Panc1 (cell line): ENCODE data around the gene SLC49A3. TPM values are rescaled to one million over a fixed set of nuclear protein-coding genes. Genes with fewer than 3 reads are reported as not detected.
A peak's percentile ranks its signal among the peaks of the same experiment; 100 is the strongest.

Source experiments
- ATAC-seq: fragments of 200-7000 bp; cut with Tn5 transposase; 2 replicates; pipeline ENCODE4 v1.9.1; 2020; ENCODE audit warnings: mild to moderate bottlenecking, moderate library complexity
- BruUV-seq: library from RNA; stranded (reverse); fragments of 400-500 nt; replicated peaks from 2 replicates; lab custom pipeline; 2021; lab: Mats Ljungman, UMichigan
- CTCF ChIA-PET: fragments of 300-600 bp; sonication (Branson Sonifier 250); formaldehyde crosslinking; loops from one replicate; lab custom pipeline; 2022; ENCODE audit warnings: antibody characterized with exemption; lab: Charles Lee
- POLR2A ChIA-PET: fragments of 300-600 bp; sonication (Branson Sonifier 250); formaldehyde crosslinking; loops from one replicate; lab custom pipeline; 2022; ENCODE audit warnings: antibody characterized with exemption; lab: Charles Lee
- DNase-seq: peaks from one replicate; pipeline ENCODE4 v3.0.0-alpha.2; 2010; ENCODE audit warnings: low read depth, low spot score
- H3K27ac ChIP-seq: 2 replicates; pipeline ENCODE4 v1.5.1; 2011; ENCODE audit warnings: mild to moderate bottlenecking, low read length, inconsistent platforms
- H3K27me3 ChIP-seq: fragments of 200-500 bp; sonication (Bioruptor generic); 2 replicates; pipeline ENCODE4 v1.6.0; 2014; ENCODE audit warnings: low read length, inconsistent platforms; ENCODE audit not compliant: control insufficient read depth, insufficient read depth
- H3K36me3 ChIP-seq: fragments of 200-500 bp; sonication (Bioruptor generic); 2 replicates; pipeline ENCODE4 v1.5.1; 2014; ENCODE audit warnings: inconsistent platforms, mild to moderate bottlenecking, low read length, moderate library complexity; ENCODE audit not compliant: control insufficient read depth, insufficient read depth
- H3K4me1 ChIP-seq: 2 replicates; pipeline ENCODE4 v1.5.1; 2011; ENCODE audit warnings: inconsistent platforms, mild to moderate bottlenecking, low read length, moderate library complexity; ENCODE audit not compliant: control insufficient read depth, insufficient read depth
- H3K4me3 ChIP-seq, 2 experiments: 2 replicates each; pipeline ENCODE4 v1.5.1; 2011 to 2012; ENCODE audit warnings: low read depth in 2 of 2, low read length in 2 of 2, mild to moderate bottlenecking in 2 of 2, inconsistent platforms in 1 of 2, moderate library complexity in 1 of 2
- H3K9me3 ChIP-seq: fragments of 200-500 bp; sonication (Bioruptor generic); 2 replicates; pipeline ENCODE4 v1.5.1; 2014; ENCODE audit warnings: low read depth, mild to moderate bottlenecking, inconsistent platforms, low read length, moderate library complexity; ENCODE audit not compliant: control insufficient read depth, insufficient read depth
- POLR2AphosphoS5 ChIP-seq: IDR thresholded peaks from 2 replicates; pipeline ENCODE4 v1.6.1; 2012; ENCODE audit warnings: mild to moderate bottlenecking, low read depth, low read length, moderate library complexity
- SIN3A ChIP-seq: IDR thresholded peaks from 2 replicates; pipeline ENCODE4 v1.6.1; 2012; ENCODE audit warnings: low read depth, mild to moderate bottlenecking, low read length, moderate library complexity, borderline replicate concordance; ENCODE audit not compliant: insufficient read depth
- TCF7L2 ChIP-seq: IDR thresholded peaks from 2 replicates; pipeline ENCODE4 v1.6.1; 2011; ENCODE audit warnings: mild to moderate bottlenecking, low read depth, low read length, inconsistent platforms
- in situ Hi-C: cut with HindIII; loops from 2 replicates; pipeline ENCODE4 v1.10.0; 2016; ENCODE audit warnings: low sequenced_read_pairs, low pct_unique_long_range_greater_than_20kb
- intact Hi-C: fragments of 100-400 bp; cut with micrococcal nuclease; formaldehyde crosslinking; loops from one replicate; pipeline ENCODE4 v1.10.0; 2022; ENCODE audit not compliant: unreplicated experiment
- total RNA-seq: library from RNA; stranded (reverse); gene quantifications from one replicate; pipeline ENCODE4 v1.2.1, GENCODE V29; 2021; ENCODE audit not compliant: unreplicated experiment
- TF ChIP-seq, protein P1 (sequence below), 2 experiments: IDR thresholded peaks; 2 replicates each; pipeline ENCODE4 v1.6.1; 2011 to 2012; ENCODE audit warnings: low read depth in 2 of 2, control low read depth in 1 of 2, low read length in 1 of 2, mild to moderate bottlenecking in 1 of 2, moderate library complexity in 1 of 2; ENCODE audit not compliant: insufficient read depth in 1 of 2
- TF ChIP-seq, protein P2 (sequence below): fragments of 450-650 bp; IDR thresholded peaks from 2 replicates; pipeline ENCODE4 v1.5.1; 2017; ENCODE audit warnings: mild to moderate bottlenecking

Gene SLC49A3
- total RNA-seq, 1 experiment from 2014 or later: 0.62 TPM

DNA sequence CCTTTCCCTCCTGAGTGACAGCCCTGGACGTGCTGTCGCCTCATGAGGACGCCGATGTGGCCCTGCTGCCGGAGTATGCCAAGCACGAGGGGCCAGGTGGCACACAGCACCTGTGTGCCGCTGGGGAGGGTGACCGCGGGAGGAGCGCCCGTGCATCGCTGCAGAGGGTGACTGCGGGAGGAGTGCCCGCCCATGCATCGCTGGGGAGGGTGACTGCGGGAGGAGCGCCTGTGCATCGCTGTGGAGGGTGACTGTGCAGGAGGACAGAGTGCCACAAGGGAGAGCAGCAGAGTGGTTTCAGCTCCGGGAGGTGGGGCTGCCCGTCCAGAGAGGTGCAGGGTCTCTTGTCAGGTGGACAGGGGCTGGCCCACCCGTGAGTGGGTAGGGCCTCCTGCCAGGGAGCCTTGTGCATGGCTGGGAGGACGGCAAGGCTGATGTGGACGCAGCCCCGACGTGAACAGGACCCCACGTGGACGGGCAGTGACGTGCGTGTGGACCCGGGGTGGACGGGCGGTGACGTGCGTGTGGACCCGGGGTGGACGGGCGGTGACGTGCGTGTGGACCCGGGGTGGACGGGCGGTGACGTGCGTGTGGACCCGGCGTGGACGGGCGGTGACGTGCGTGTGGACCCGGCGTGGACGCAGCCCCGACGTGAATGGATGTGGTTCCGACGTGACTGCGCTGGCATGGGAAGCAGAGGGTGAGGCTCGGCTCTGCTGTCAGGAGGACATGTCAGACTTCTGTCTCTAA lies 31.3 kb upstream of the SLC49A3 start:
- no peaks in the 10 kb centered on the region for H3K4me1 ChIP-seq
- intact Hi-C loops: no loop called here
- H3K4me3 ChIP-seq: no peak overlapping the region
- H3K9me3 ChIP-seq: no peaks in the 10 kb centered on the region
- POLR2A ChIA-PET: no interaction called here
- H3K36me3 ChIP-seq: no peaks in the 10 kb centered on the region
- BruUV-seq: no TSS peak
- in situ Hi-C loops: no loop called here
- TF ChIP-seq, protein P1, sequence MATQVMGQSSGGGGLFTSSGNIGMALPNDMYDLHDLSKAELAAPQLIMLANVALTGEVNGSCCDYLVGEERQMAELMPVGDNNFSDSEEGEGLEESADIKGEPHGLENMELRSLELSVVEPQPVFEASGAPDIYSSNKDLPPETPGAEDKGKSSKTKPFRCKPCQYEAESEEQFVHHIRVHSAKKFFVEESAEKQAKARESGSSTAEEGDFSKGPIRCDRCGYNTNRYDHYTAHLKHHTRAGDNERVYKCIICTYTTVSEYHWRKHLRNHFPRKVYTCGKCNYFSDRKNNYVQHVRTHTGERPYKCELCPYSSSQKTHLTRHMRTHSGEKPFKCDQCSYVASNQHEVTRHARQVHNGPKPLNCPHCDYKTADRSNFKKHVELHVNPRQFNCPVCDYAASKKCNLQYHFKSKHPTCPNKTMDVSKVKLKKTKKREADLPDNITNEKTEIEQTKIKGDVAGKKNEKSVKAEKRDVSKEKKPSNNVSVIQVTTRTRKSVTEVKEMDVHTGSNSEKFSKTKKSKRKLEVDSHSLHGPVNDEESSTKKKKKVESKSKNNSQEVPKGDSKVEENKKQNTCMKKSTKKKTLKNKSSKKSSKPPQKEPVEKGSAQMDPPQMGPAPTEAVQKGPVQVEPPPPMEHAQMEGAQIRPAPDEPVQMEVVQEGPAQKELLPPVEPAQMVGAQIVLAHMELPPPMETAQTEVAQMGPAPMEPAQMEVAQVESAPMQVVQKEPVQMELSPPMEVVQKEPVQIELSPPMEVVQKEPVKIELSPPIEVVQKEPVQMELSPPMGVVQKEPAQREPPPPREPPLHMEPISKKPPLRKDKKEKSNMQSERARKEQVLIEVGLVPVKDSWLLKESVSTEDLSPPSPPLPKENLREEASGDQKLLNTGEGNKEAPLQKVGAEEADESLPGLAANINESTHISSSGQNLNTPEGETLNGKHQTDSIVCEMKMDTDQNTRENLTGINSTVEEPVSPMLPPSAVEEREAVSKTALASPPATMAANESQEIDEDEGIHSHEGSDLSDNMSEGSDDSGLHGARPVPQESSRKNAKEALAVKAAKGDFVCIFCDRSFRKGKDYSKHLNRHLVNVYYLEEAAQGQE (IDR thresholded peaks at IDR 0.05; ENCODE audit: insufficient read depth in 1 of 2, low read depth in 2 of 2, low read length in 1 of 2): no peak
- no peak for TF ChIP-seq POLR2AphosphoS5
- TF ChIP-seq TCF7L2: no peak
- TF ChIP-seq SIN3A: no peak
- TF ChIP-seq, protein P2, sequence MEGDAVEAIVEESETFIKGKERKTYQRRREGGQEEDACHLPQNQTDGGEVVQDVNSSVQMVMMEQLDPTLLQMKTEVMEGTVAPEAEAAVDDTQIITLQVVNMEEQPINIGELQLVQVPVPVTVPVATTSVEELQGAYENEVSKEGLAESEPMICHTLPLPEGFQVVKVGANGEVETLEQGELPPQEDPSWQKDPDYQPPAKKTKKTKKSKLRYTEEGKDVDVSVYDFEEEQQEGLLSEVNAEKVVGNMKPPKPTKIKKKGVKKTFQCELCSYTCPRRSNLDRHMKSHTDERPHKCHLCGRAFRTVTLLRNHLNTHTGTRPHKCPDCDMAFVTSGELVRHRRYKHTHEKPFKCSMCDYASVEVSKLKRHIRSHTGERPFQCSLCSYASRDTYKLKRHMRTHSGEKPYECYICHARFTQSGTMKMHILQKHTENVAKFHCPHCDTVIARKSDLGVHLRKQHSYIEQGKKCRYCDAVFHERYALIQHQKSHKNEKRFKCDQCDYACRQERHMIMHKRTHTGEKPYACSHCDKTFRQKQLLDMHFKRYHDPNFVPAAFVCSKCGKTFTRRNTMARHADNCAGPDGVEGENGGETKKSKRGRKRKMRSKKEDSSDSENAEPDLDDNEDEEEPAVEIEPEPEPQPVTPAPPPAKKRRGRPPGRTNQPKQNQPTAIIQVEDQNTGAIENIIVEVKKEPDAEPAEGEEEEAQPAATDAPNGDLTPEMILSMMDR: no peak
- no peaks in the 10 kb centered on the region for H3K27me3 ChIP-seq
- H3K27ac ChIP-seq: no peak overlapping the region
- CTCF ChIA-PET: no interaction called here
- DNase-seq: no peak
- ATAC-seq: no peak

DNA sequence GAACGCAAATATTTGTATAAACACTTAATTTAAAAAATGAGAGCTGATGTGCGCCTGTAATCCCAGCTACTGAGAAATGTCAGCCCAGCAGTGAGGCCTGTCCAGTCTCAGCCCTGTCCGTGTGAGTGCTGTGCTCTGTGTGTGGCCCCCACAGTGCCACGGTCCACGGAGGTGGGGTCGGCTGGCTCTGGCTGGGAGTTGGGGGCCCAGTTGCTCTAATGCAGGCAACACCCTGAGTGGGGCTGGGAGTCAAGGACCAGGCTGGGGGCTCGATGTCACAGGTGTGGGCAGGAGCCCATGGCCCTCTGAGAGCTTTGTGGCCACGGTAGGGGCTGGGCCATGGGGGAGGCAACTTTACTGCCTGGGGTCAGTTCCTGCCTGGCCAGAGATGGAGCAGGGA lies 29.5 kb upstream of the SLC49A3 start:
- ATAC-seq: peak; percentile 27; the same call in 1 of the 2 replicates
- no peaks in the 10 kb centered on the region for H3K4me1 ChIP-seq
- TF ChIP-seq SIN3A (no peak), TCF7L2 (no peak), POLR2AphosphoS5 (no peak)
- TF ChIP-seq, protein P2: no peak
- TF ChIP-seq, protein P1 (IDR thresholded peaks at IDR 0.05; ENCODE audit: insufficient read depth in 1 of 2, low read depth in 2 of 2, low read length in 1 of 2): no peak
- DNase-seq: no peak
- H3K36me3 ChIP-seq: no peaks in the 10 kb centered on the region
- CTCF ChIA-PET: no interaction called here
- BruUV-seq: no TSS peak
- no peaks in the 10 kb centered on the region for H3K27me3 ChIP-seq
- H3K27ac ChIP-seq: no peak overlapping the region
- in situ Hi-C loops (no loop called here), intact Hi-C loops (no loop called here)
- POLR2A ChIA-PET: no interaction called here
- H3K9me3 ChIP-seq: no peaks in the 10 kb centered on the region
- no peak overlapping the region for H3K4me3 ChIP-seq
